Measurements from ENCODE around the gene DEGS2. TPM values are rescaled to one million over a fixed set of nuclear protein-coding genes. Genes with fewer than 3 reads are reported as not detected.

Gene DEGS2
- total and polyA plus RNA-seq, 8 donors = 1.9 to 7.3 (median 4.8) TPM

GRCh38 chr14:100128688-100129087, 30.8 kb downstream of the DEGS2 start:
- Histone ChIP-seq H3K9me3 (no peaks in the 10 kb centered on the region), H3K27me3 (no peaks in the 10 kb centered on the region), H3K36me3 (no peaks in the 10 kb centered on the region), H3K4me3 (no peak overlapping the region), H3K27ac (no peak overlapping the region), H3K4me1 (no peaks in the 10 kb centered on the region)
- WGBS, 2 donors = 77 to 79% methylated on average over 12 of the region's 12 CpGs
- FAIRE-seq (no peak), DNase-seq (no peak), ATAC-seq (no peak)
- TF ChIP-seq, protein P1, sequence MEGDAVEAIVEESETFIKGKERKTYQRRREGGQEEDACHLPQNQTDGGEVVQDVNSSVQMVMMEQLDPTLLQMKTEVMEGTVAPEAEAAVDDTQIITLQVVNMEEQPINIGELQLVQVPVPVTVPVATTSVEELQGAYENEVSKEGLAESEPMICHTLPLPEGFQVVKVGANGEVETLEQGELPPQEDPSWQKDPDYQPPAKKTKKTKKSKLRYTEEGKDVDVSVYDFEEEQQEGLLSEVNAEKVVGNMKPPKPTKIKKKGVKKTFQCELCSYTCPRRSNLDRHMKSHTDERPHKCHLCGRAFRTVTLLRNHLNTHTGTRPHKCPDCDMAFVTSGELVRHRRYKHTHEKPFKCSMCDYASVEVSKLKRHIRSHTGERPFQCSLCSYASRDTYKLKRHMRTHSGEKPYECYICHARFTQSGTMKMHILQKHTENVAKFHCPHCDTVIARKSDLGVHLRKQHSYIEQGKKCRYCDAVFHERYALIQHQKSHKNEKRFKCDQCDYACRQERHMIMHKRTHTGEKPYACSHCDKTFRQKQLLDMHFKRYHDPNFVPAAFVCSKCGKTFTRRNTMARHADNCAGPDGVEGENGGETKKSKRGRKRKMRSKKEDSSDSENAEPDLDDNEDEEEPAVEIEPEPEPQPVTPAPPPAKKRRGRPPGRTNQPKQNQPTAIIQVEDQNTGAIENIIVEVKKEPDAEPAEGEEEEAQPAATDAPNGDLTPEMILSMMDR (IDR thresholded peaks at IDR 0.05) = no peak
- intact Hi-C loops (cut with DNase I) = no loop called here

DNA sequence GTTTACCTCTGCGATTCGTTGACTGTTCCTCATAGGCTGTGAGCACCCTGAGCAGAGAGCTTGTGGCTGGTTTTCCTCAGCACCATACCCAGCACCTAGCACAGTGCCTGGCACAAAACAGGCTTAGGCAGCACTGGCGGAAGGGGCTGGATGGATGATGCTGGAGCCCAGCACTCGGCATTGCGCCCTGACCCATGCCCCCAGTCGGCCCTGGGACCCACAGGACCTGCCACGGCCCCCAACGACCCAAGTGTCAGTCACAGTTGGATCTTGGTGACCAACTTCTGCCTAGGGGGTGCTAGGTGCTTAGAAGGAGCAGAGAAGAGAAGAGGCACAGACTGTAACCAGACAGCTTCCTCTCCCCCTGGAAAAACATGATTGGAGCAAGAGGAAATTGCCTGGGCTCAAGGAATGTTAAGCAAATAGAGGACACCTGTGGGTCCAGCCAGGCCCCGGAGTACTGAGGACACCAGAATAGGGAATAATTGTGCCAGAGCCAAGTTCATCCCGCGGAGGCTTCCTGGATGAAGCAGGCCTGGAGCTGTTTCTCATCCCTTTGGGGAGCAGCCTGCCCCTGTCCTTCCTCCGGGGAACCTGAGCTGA, 31.5 kb downstream of the DEGS2 start:
- H3K36me3 ChIP-seq = no peaks in the 10 kb centered on the region
- H3K4me3 ChIP-seq = no peak overlapping the region
- 88 to 91% methylated on average over 12 of the region's 12 CpGs for WGBS, 2 donors
- H3K9me3 ChIP-seq = no peaks in the 10 kb centered on the region
- ATAC-seq (no peak), DNase-seq (no peak), FAIRE-seq (no peak)
- TF ChIP-seq, protein P1 (IDR thresholded peaks at IDR 0.05) = no peak
- H3K27me3 ChIP-seq = no peaks in the 10 kb centered on the region
- intact Hi-C loops (cut with DNase I) = no loop called here
- H3K27ac ChIP-seq = no peak overlapping the region
- no peaks in the 10 kb centered on the region for H3K4me1 ChIP-seq

GRCh38 chr14:100126401-100126800, 33.0 kb downstream of the DEGS2 start:
- no peaks in the 10 kb centered on the region for H3K36me3 ChIP-seq
- H3K4me1 ChIP-seq = no peaks in the 10 kb centered on the region
- no peak for ATAC-seq
- TF ChIP-seq, protein P1 (IDR thresholded peaks at IDR 0.05) = no peak
- no peak overlapping the region for H3K4me3 ChIP-seq
- intact Hi-C loops (cut with DNase I) = no loop called here
- DNase-seq = no peak
- H3K27me3 ChIP-seq = no peaks in the 10 kb centered on the region
- H3K27ac ChIP-seq = no peak overlapping the region
- FAIRE-seq = no peak
- 91% methylated on average over 13 of the region's 13 CpGs for WGBS, 2 donors
- H3K9me3 ChIP-seq = no peaks in the 10 kb centered on the region

- Histone ChIP-seq H3K4me3 (no peak overlapping the region), H3K36me3 (no peaks in the 10 kb centered on the region), H3K27me3 (no peaks in the 10 kb centered on the region), H3K4me1 (no peaks in the 10 kb centered on the region), H3K9me3 (no peaks in the 10 kb centered on the region), H3K27ac (no peak overlapping the region)
- TF ChIP-seq, protein P1 (IDR thresholded peaks at IDR 0.05) = no peak
- WGBS, 2 donors = 92 to 93% methylated on average over 20 of the region's 20 CpGs
- no peak for ATAC-seq
- no peak for DNase-seq
- intact Hi-C loops (cut with DNase I) = no loop called here
- no peak for FAIRE-seq
Observed at GRCh38 chr14:100124551-100125088, 34.8 kb downstream of the DEGS2 start.

GRCh38 chr14:100123618-100124017, 35.8 kb downstream of the DEGS2 start:
- peak in 1 of 6 donors; percentile 48 for DNase-seq
- Histone ChIP-seq H3K4me1 (no peaks in the 10 kb centered on the region), H3K9me3 (no peaks in the 10 kb centered on the region), H3K27me3 (no peaks in the 10 kb centered on the region), H3K27ac (no peak overlapping the region), H3K36me3 (no peaks in the 10 kb centered on the region), H3K4me3 (no peak overlapping the region)
- intact Hi-C loops (cut with DNase I) = no loop called here
- TF ChIP-seq, protein P1 (IDR thresholded peaks at IDR 0.05) = no peak
- WGBS, 2 donors = 96 to 98% methylated on average over 10 of the region's 10 CpGs
- no peak for FAIRE-seq
- ATAC-seq = no peak
